H1 (cell line): ENCODE results near the gene NID2. TPM values are rescaled to one million over a fixed set of nuclear protein-coding genes. Genes with fewer than 3 reads are reported as not detected.

ENCODE experiments used
- CTCF ChIA-PET: fragments of 300-600 bp; sonication (Branson Sonifier 250); formaldehyde crosslinking; loops from one replicate; lab custom pipeline; 2021; ENCODE audit not compliant: partially characterized antibody; lab: Charles Lee
- POLR2A ChIA-PET: fragments of 300-600 bp; sonication (Branson Sonifier 250); formaldehyde crosslinking; loops from one replicate; lab custom pipeline; 2021; ENCODE audit warnings: inconsistent platforms; ENCODE audit not compliant: partially characterized antibody; lab: Charles Lee
- DNase-seq, 2 experiments: peaks; one replicate each; pipeline versions ENCODE4 v3.0.0 to v3.0.0-alpha.2; 2010 to 2022; ENCODE audit warnings: low spot score in 2 of 2, low read depth in 1 of 2, mixed read lengths in 1 of 2
- FAIRE-seq: peaks from 2 replicates; lab custom pipeline; 2011; peaks lifted over from hg19 to GRCh38; lab: Jason Lieb, UNC
- H2AFZ ChIP-seq: 2 replicates; pipeline ENCODE4 v1.8.1; 2012; ENCODE audit warnings: low read length, inconsistent platforms
- H2AK5ac ChIP-seq: 2 replicates; pipeline ENCODE4 v1.6.1; 2013; ENCODE audit warnings: low read depth, low read length
- H2BK120ac ChIP-seq: replicated peaks from 2 replicates; pipeline ENCODE3; 2013; ENCODE audit warnings: low read depth, low read length, inconsistent platforms
- H2BK12ac ChIP-seq: 2 replicates; pipeline ENCODE4 v1.6.1; 2013; ENCODE audit warnings: low read depth, low read length
- H2BK15ac ChIP-seq: 2 replicates; pipeline ENCODE4 v1.6.1; 2013; ENCODE audit warnings: low read length
- H2BK20ac ChIP-seq: 2 replicates; pipeline ENCODE4 v1.6.1; 2013; ENCODE audit warnings: low read length
- H2BK5ac ChIP-seq: 2 replicates; pipeline ENCODE4 v1.6.1; 2013; ENCODE audit warnings: low read depth, low read length
- H3K14ac ChIP-seq: 2 replicates; pipeline ENCODE4 v1.6.1; 2013; ENCODE audit warnings: inconsistent platforms; ENCODE audit not compliant: insufficient read length
- H3K18ac ChIP-seq: 2 replicates; pipeline ENCODE4 v1.6.1; 2013; ENCODE audit warnings: low read length; ENCODE audit errors: extremely low read depth
- H3K23ac ChIP-seq: 2 replicates; pipeline ENCODE4 v1.6.1; 2013; ENCODE audit warnings: inconsistent platforms; ENCODE audit not compliant: insufficient read length
- H3K23me2 ChIP-seq: 2 replicates; pipeline ENCODE4 v1.6.1; 2013; ENCODE audit warnings: low read depth, low read length
- H3K27ac ChIP-seq: 2 replicates; pipeline ENCODE4 v1.6.1; 2011; ENCODE audit warnings: low read depth, low read length, inconsistent platforms
- H3K27me3 ChIP-seq, 4 experiments: replicated peaks in 1 of 4; 1 replicate in 1 of 4; 2 replicates in 3 of 4; pipeline versions ENCODE4 v1.6.1 to v1.8.1; 2011 to 2013; ENCODE audit warnings: low read length in 3 of 4, mild to moderate bottlenecking in 3 of 4, inconsistent platforms in 2 of 4, mixed read lengths in 2 of 4, moderate library complexity in 1 of 4; ENCODE audit not compliant: control insufficient read depth in 3 of 4, insufficient read depth in 3 of 4; ENCODE audit errors: extremely low read depth in 1 of 4
- H3K36me3 ChIP-seq, 4 experiments: 2 replicates each; pipeline versions ENCODE4 v1.6.1 to v1.8.1; 2011 to 2013; ENCODE audit warnings: mild to moderate bottlenecking in 4 of 4, low read length in 3 of 4, moderate library complexity in 2 of 4, control low read depth in 1 of 4, inconsistent platforms in 1 of 4; ENCODE audit not compliant: insufficient read depth in 4 of 4, control insufficient read depth in 2 of 4
- H3K4ac ChIP-seq: replicated peaks from 2 replicates; pipeline ENCODE3; 2013; ENCODE audit warnings: low read length, low read depth, mixed read lengths, inconsistent platforms; ENCODE audit not compliant: insufficient read length
- H3K4me1 ChIP-seq, 4 experiments: replicated peaks in 1 of 4; 1 replicate in 1 of 4; 2 replicates in 3 of 4; pipeline versions ENCODE4 v1.6.1 to v1.8.1; 2011 to 2013; ENCODE audit warnings: low read length in 3 of 4, inconsistent platforms in 2 of 4, mixed read lengths in 1 of 4; ENCODE audit not compliant: insufficient read depth in 4 of 4, control insufficient read depth in 3 of 4
- H3K4me2 ChIP-seq, 2 experiments: 2 replicates each; pipeline versions ENCODE4 v1.6.1 to v1.8.1; 2011 to 2013; ENCODE audit warnings: low read depth in 2 of 2, low read length in 2 of 2, control low read depth in 1 of 2, inconsistent platforms in 1 of 2, mild to moderate bottlenecking in 1 of 2; ENCODE audit not compliant: insufficient read depth in 1 of 2
- H3K4me3 ChIP-seq, 4 experiments: fragments of 200-600, 300-600 bp in 1 of 4; sonication (generic), shearing (Covaris generic), sonication (Bioruptor Twin) in 1 of 4; 2 replicates each; pipeline versions ENCODE4 v1.5.1 to v1.8.1; 2011 to 2016; ENCODE audit warnings: low read length in 4 of 4, low read depth in 3 of 4, control low read depth in 2 of 4, inconsistent platforms in 2 of 4, mild to moderate bottlenecking in 2 of 4, mixed read lengths in 1 of 4, moderate library complexity in 1 of 4; ENCODE audit not compliant: insufficient read depth in 2 of 4; ENCODE audit errors: extremely low read depth in 1 of 4
- H3K56ac ChIP-seq: replicated peaks from 2 replicates; pipeline ENCODE3; 2013; ENCODE audit warnings: low read depth, mild to moderate bottlenecking, mixed read lengths, low read length, inconsistent platforms; ENCODE audit not compliant: insufficient read length
- H3K79me1 ChIP-seq: 2 replicates; pipeline ENCODE4 v1.6.1; 2013; ENCODE audit warnings: low read depth, low read length, control low read depth
- H3K79me2 ChIP-seq, 2 experiments: 2 replicates each; pipeline versions ENCODE4 v1.6.1 to v1.8.1; 2012 to 2013; ENCODE audit warnings: low read length in 2 of 2, mild to moderate bottlenecking in 2 of 2, inconsistent platforms in 1 of 2; ENCODE audit not compliant: insufficient read depth in 2 of 2, control insufficient read depth in 1 of 2
- H3K9ac ChIP-seq, 4 experiments: replicated peaks in 1 of 4; 1 replicate in 1 of 4; 2 replicates in 3 of 4; pipeline versions ENCODE4 v1.6.1 to v1.8.1; 2011 to 2013; ENCODE audit warnings: low read depth in 3 of 4, low read length in 3 of 4, control low read depth in 2 of 4, mild to moderate bottlenecking in 2 of 4, moderate library complexity in 2 of 4, inconsistent platforms in 1 of 4; ENCODE audit errors: extremely low read depth in 1 of 4
- H3K9me3 ChIP-seq, 2 experiments: 2 replicates each; pipeline versions ENCODE4 v1.6.1 to v1.8.1; 2012 to 2013; ENCODE audit warnings: mild to moderate bottlenecking in 2 of 2, moderate library complexity in 2 of 2, control low read depth in 1 of 2, inconsistent platforms in 1 of 2, low read depth in 1 of 2, low read length in 1 of 2, mixed read lengths in 1 of 2; ENCODE audit not compliant: insufficient read depth in 2 of 2
- H4K20me1 ChIP-seq, 2 experiments: replicated peaks in 1 of 2; 2 replicates each; pipeline versions ENCODE3 to v1.8.1; 2011 to 2013; ENCODE audit warnings: inconsistent platforms in 2 of 2, low read length in 2 of 2, mild to moderate bottlenecking in 1 of 2; ENCODE audit not compliant: insufficient read depth in 2 of 2, control insufficient read depth in 1 of 2
- H4K5ac ChIP-seq: 2 replicates; pipeline ENCODE4 v1.6.1; 2013; ENCODE audit warnings: low read length, low read depth, mixed read lengths, inconsistent platforms; ENCODE audit not compliant: insufficient read length
- H4K8ac ChIP-seq: 2 replicates; pipeline ENCODE4 v1.8.0; 2013; ENCODE audit warnings: mild to moderate bottlenecking, moderate library complexity, low read length, inconsistent platforms; ENCODE audit not compliant: insufficient read depth; ENCODE audit errors: extremely low read depth
- H4K91ac ChIP-seq: replicated peaks from 2 replicates; pipeline ENCODE3; 2013; ENCODE audit warnings: low read length, mixed read lengths, inconsistent platforms; ENCODE audit not compliant: insufficient read length
- CTBP2 ChIP-seq: IDR thresholded peaks from 2 replicates; pipeline ENCODE4 v1.7.0; 2011; ENCODE audit warnings: borderline replicate concordance, mild to moderate bottlenecking, moderate library complexity, mixed read lengths, low read length; ENCODE audit not compliant: insufficient read depth, insufficient read length
- FOSL1 ChIP-seq: IDR thresholded peaks from 2 replicates; pipeline ENCODE4 v1.6.1; 2011; ENCODE audit warnings: mild to moderate bottlenecking, low read depth, low read length, moderate library complexity; ENCODE audit not compliant: insufficient read depth
- RBBP5 ChIP-seq: IDR thresholded peaks from 2 replicates; pipeline ENCODE4 v1.7.1; 2012; ENCODE audit warnings: low read depth, mild to moderate bottlenecking, inconsistent platforms, low read length, moderate library complexity, borderline replicate concordance
- WGBS, 2 experiments: shearing (Covaris generic) in 1 of 2; methylation state at CpG; one replicate each; pipeline versions ENCODE4 v1.1.6 to v1.1.7; 2013 to 2015; ENCODE audit warnings: low lambda C conversion rate in 2 of 2, mixed read lengths in 2 of 2, inconsistent platforms in 1 of 2, low coverage in 1 of 2, missing lambda C conversion rate in 1 of 2; ENCODE audit not compliant: insufficient replicate concordance in 2 of 2, insufficient coverage in 1 of 2, insufficient read length in 1 of 2; ENCODE audit errors: extremely low coverage in 1 of 2, missing lambda C conversion rate in 1 of 2; 5-methylcytosine and 5-hydroxymethylcytosine counted together
- polyA plus RNA-seq, 7 experiments: library from polyadenylated mRNA; depleted of rRNA in 3 of 7; stranded (reverse) in 5 of 7; unstranded in 2 of 7; fragments of >200 nt in 5 of 7; fragments of 200-250 nt in 2 of 7; gene quantifications; 1 replicate in 5 of 7; 2 replicates in 1 of 7; 4 replicates in 1 of 7; pipeline versions ENCODE4 v1.2.1 to v1.2.3, GENCODE V29; 2011 to 2013; ENCODE audit warnings: missing spikeins in 2 of 7, mixed read lengths in 2 of 7
- total RNA-seq: library from RNA; stranded (reverse); fragmentation: NEBNext Ultra II Directional; extraction: Animal tissue kit (Norgen Biotek cat#: 25700); gene quantifications from 2 replicates; pipeline ENCODE4 v1.2.1, GENCODE V29; 2021

NID2 gene
- total and polyA plus RNA-seq, 2 of the 8 experiments (the other 6 are each of a cell fraction or from before 2014, with no cell fraction given) = 6.1 to 12.6 TPM

DNA sequence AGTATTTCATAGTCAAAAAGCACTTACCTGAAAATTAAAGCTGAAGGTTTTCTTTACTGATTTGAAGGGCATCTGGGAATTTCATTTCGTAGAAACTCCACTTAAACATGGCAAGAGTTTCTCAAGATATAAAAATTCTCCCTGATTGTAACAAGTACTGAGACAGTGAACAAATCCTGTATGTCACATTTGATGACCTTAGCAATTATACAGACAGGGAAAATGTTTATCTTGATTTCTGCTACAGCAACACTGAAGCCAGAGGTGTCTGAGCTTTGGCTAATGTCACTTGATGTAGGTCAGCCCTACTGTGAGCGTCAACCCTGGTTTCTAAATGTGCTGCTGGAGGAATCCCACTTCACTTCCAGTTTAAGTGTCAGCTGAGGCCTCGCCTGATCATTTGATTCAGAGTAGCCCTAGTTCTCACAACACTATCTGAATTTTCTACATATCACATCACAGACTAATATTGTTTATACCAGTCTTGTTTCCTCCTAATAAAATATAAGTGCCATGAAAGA is 58.6 kb downstream of the NID2 start:
- Histone ChIP-seq H3K4me1 (peaks cover 2 to 15% (median 10%) of the 10 kb centered on the region in 4 experiments; a peak in 6 of 7 replicates), H2BK20ac (no peak overlapping the region), H2BK120ac (no peak overlapping the region), H2BK12ac (no peak overlapping the region), H3K4ac (no peak overlapping the region), H2AK5ac (no peak overlapping the region), H2BK5ac (no peak overlapping the region), H3K4me3 (no peak overlapping the region), H3K36me3 (peaks cover 15 to 67% (median 42%) of the 10 kb centered on the region in 4 experiments), H4K91ac (no peak overlapping the region), H3K9ac (no peak overlapping the region), H3K14ac (no peak overlapping the region), H3K79me1 (no peaks in the 10 kb centered on the region), H3K79me2 (no peaks in the 10 kb centered on the region), H3K9me3 (no peaks in the 10 kb centered on the region; a peak in 1 of 4 replicates), H4K5ac (no peak overlapping the region), H3K18ac (no peak overlapping the region), H2AFZ (no peak overlapping the region), H4K20me1 (peaks cover 3 to 9% of the 10 kb centered on the region in 2 experiments), H3K23me2 (no peaks in the 10 kb centered on the region), H3K56ac (no peak overlapping the region), H3K27ac (no peak overlapping the region), H3K4me2 (no peak overlapping the region), H4K8ac (no peak overlapping the region), H3K23ac (no peak overlapping the region), H2BK15ac (no peak overlapping the region), H3K27me3 (no peaks in the 10 kb centered on the region)
- FAIRE-seq = no peak
- no peak for DNase-seq
- ChIA-PET POLR2A (interaction anchor here (0.9 kb wide), 1 partner anchor 37 kb away, joined by 3 read pairs; no protein-coding TSS in a partner anchor), CTCF (interaction anchor here (0.9 to 3.8 kb wide), 6 partner anchors 11 to 728 kb away, joined by 3 to 18 read pairs (median 5); no protein-coding TSS in a partner anchor)
- TF ChIP-seq FOSL1 (no peak), CTBP2 (no peak), RBBP5 (no peak)
- 84% methylated on average over 3 of the region's 3 CpGs; no CpG with 5 or more reads in 1 of the 2 experiments for WGBS, 2 experiments
